A549 treated with DMSO at 1 μM for 4 hours (cell line): ENCODE data around the gene PLSCR2. TPM values are rescaled to one million over a fixed set of nuclear protein-coding genes. Genes with fewer than 3 reads are reported as not detected.

ENCODE experiments used
- total RNA-seq: library from RNA; stranded (reverse); fragments of 200-300 nt; extraction: Qiagen RNA extraction; gene quantifications from 5 replicates; pipeline ENCODE4 v1.2.3, GENCODE V29; 2022; ENCODE audit warnings: low read depth

The PLSCR2 gene, protein sequence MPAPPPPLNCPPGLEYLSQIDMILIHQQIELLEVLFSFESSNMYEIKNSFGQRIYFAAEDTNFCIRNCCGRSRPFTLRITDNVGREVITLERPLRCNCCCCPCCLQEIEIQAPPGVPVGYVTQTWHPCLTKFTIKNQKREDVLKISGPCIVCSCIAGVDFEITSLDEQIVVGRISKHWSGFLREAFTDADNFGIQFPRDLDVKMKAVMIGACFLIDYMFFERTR
- 0.21 TPM in 1 of 5 replicates, not detected in the others for total RNA-seq

GRCh38 chr3:146469150-146470017, at the start of gene PLSCR2:
TSS of gene PLSCR2 (minus strand) at chr3:146469561. CDS start at chr3:146459904, 9,657 bp downstream.

Other genes starting within 250 kb of the PLSCR2 start
- gene PLSCR4, start 218.5 kb downstream of the PLSCR2 start, total RNA-seq: 3.0 to 5.5 TPM (median 4.4 TPM) in 5 replicates
- 45.1 to 55.0 TPM (median 45.7 TPM) in 5 replicates for gene PLSCR1, start 75.0 kb upstream of the PLSCR2 start, total RNA-seq
- not detected in 5 replicates for gene PLSCR5, start 135.8 kb upstream of the PLSCR2 start, total RNA-seq